HG02973 (cell line): Measurements from ENCODE around the gene SELENOH.

Source experiments
- ATAC-seq: cut with Tn5 transposase; IDR thresholded peaks from one replicate; pipeline ENCODE4 v1.9.1; 2021; ENCODE audit warnings: moderate library complexity; ENCODE audit not compliant: unreplicated experiment

Gene SELENOH

GRCh38 chr11:57745206-57745605, 3.9 kb downstream of the SELENOH start:
- ATAC-seq: no peak

DNA sequence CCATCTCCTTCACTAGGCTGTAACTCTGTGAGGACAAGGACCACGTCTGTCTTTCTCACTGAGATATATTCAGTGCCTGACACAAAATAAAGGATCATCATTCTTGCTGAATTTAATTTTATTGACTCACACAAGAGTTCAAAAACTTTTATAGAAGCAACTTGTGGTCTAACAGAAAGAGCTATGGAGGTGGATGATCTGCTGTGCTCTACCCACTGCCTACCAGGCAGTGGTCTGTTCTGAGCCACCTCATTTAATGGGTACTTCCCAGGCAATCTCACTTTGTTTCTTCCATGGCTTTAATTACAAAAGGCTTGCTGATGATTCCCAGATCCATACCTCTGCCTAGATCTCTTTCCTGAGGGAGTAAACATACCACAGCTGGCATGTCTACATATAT, 5.6 kb downstream of the SELENOH start:
- ATAC-seq: no peak

GRCh38 chr11:57751176-57751575, 9.9 kb downstream of the SELENOH start:
- no peak for ATAC-seq

GRCh38 chr11:57751676-57752253, 10.5 kb downstream of the SELENOH start, which contains the start of gene BTBD18:
TSS of gene BTBD18 (minus strand) at chr11:57751819. CDS start at chr11:57751188, 631 bp downstream.
- ATAC-seq: no peak

DNA sequence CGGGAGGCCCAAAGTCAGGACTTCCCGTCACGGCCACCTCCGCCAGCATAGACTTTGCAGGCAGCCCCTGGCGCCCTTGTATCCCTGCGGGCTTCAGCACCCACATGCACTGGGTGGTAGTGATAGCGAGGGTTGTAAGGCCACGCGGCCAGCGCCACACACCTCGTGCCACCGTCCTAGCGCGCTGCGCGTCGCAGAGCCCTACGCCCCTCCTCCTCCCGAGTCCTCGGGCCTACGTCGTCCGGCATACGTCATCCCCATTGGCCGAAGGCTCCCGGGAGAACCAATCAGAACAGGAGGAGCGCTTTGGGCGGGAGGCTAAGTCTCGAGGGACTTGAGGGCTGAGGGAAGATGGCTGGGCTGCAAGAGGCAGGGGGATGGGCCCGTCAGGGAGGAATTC, 11.7 kb downstream of the SELENOH start:
- ATAC-seq: no peak

GRCh38 chr11:57758174-57758573, 16.9 kb downstream of the SELENOH start:
- ATAC-seq: no peak

DNA sequence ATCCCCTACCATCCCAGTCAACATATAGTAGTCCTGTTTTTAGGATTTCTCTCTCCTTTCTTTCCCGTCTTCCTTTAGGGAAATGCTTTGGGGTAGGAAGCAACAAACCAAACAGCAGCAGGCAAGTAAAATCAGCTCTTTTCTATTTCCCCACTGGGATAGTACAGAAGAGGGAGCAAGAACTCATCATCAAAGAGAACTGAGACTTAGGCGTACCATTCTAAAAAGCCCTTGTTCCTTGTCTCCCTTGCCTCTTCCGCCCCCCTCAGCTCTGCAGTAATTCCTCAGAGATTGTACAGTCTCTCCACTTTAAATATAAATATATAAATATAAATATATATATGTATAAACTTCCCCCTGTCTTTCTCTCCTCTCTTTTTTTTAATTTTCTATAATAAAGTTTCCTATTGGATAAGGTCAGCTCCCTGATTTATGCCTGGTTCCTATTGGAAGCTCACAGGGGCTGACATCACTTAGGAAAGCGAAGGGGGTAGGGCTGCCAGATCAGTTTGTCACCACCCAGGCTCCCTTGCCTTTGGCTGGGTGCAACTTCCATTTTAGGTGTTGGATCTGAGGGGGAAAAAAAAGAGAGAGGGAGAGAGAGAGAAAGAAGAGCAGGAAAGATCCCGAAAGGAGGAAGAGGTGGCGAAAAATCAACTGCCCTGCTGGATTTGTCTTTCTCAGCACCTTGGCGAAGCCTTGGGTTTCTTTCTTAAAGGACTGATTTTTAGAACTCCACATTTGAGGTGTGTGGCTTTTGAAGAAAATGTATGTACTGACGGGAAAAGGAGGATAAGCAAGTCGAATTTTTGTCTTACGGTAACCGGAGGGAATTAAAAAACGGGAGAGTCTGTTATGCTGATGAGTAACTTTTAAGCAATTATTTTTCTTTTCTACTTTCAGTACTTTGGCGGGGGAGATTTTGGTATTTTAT, 20.3 kb downstream of the SELENOH start, which contains the start of gene CTNND1:
Gene CTNND1, plus strand, starts transcription at position 502 of the 934 bp plus-strand sequence. CDS start 29,677 bp downstream, outside the sequence.
- ATAC-seq: peak; percentile 95

DNA sequence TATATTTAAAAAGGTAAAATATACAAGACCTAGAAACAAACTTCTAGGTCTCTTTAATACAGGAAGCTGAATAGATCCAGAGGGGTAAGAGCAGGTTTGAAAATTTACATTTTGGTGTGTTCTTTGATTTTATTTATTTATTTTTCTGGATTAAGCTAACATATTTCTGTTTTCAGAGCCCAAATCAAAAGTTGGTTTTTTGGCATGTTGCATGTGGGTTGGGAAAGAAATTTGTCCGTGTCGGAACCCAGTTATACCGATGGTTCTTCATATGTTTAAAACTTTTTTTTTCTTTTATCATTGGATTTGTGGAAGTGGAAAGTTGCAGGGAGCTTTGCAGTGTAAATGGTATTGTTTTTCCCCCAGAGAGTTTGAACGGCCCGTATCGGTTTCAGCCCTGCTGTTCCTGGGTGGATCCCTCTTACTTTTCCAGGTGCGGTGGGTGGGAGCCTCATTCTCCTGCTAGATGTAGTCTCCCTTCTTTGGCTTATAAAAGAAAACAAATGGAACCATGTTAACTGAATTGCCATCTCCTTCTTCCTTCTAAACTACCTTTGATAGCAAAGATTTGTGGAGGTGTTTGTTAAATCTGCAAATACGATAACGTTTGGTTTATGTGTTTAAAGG, 21.1 kb downstream of the SELENOH start:
- ATAC-seq: no peak

- ATAC-seq: no peak
Measured at GRCh38 chr11:57763568-57763967, 22.3 kb downstream of the SELENOH start.

GRCh38 chr11:57764021-57764420, 22.7 kb downstream of the SELENOH start:
- no peak for ATAC-seq

DNA sequence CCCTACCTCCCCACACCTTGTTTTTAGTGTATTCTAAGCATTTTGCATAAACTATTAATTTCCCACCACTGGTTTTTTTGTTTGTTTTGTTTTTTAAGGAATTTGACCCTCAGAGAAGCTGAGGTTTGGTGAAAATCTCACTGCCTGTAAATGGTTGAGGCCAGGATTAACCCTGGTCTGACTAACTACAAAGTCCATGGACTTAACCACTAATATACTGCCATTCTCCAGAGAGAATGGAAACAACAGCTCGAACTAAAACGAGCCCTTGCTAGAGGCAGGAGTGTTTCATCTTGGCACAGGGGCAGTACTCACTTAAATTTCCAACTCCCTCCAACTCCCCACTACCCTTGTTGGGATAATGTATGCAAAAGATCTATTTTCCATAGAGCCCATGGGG, 23.3 kb downstream of the SELENOH start:
- no peak for ATAC-seq

- no peak for ATAC-seq
Measured at GRCh38 chr11:57764972-57765371, 23.7 kb downstream of the SELENOH start.

DNA sequence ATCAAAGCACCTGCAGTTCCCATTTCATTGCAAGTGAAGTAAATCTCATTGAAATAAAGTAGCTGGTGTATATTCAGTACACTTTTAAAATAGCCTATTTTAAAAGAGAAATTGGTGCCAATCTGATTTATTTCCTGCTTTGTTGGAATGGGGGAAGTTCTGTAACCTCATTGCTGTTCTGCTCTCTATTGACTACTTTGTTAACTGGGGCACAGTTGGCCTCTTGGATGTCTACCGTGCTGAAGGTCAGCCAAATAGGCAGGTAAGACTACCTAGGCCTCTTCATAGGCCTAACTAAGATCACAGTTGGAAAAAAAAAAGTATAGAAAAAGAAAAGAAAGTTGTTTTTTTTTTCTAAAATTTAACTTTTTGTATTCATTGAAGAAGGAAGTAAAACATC, 29.5 kb downstream of the SELENOH start:
- ATAC-seq: no peak

- ATAC-seq: no peak
Measured at GRCh38 chr11:57771365-57771764, 30.1 kb downstream of the SELENOH start.

DNA sequence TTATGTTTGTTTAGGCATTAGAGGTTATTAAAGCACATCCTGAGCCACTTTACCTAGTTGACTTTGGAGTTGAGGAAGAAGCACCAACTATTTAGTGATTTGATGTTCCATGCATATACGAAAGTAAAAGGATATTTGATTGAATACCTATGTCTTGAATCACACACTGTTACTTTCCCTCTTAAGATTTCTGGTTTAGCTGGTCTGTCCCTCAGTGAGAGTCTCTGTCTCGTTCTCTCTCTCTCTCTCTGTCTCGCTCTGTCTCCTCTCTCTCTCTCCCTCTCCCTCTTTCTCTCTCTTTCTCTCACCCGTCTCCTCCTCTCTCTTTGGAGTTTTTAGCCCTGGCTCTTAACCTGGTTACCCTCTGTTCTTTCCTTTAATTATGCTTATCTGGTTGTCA, 31.3 kb downstream of the SELENOH start:
- ATAC-seq: no peak

DNA sequence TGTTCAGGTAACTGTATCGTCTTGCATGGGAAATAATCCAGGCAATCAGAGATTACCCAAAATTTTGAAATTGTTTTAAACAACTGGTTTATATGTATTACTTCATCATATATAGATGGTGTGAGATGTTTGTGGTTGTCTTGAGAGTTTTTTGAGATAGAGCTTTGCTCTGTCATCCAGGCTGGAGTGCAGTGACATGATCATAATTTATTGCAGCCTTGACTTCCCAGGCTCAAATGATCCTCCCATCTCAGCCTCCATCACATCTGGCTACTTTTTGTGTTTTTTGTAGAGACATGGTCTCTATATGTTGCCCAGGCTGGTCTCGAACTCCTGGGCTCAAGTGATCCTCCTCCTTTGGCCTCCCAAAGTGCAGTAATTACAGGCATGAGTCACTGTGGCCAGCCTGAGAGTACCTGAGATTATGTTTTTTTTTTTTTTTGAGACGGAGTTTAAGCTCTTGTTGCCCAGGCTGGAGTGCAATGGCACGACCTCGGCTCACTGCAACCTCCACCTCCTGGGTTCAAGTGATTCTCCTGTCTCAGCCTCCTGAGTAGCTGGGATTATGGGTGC, 31.8 kb downstream of the SELENOH start:
- no peak for ATAC-seq

DNA sequence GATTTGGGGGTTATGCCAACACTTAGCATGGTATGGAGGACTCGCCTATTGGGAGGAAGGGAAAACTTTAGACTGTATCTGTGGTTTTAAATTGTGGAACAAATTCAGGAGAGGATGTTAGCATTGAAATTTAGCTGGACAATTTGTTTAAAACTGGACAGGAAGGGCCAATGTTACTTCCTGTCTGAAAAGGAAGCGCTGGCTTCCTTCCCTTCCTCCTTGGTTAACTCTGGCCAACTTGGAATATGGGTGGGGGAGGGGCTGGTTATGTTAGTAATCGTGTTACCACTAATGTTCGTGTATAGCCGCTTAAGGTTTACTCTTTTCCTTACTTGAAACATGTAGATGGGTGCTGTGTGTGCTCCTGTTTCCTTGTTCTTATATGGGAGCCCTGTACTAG, 34.2 kb downstream of the SELENOH start:
- ATAC-seq: no peak

DNA sequence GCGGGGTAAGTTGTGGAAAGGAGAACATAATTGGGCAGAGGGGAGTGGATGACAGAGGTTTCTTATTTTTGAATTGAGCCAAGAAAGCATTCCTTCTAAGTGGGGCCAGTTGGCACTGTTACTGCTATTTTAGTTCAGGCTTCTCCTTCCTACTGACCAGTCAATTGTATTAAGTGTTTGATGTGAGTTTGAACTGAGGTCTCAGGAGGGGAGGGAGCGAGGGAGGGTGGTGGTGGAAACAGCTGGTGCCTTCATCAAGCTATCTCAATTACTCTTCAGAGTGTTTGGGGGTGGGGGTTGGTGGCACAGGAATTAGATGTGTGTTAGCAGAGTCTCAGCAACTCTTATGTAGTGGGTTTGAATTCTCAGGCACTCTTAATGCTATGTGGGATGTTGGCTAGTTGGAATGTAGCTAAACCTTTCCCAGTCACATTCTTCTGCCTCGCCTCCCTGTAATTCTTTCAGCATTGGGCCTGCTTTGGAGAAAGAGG, 34.8 kb downstream of the SELENOH start:
- no peak for ATAC-seq

GRCh38 chr11:57776577-57777210, 35.4 kb downstream of the SELENOH start:
- ATAC-seq: no peak

DNA sequence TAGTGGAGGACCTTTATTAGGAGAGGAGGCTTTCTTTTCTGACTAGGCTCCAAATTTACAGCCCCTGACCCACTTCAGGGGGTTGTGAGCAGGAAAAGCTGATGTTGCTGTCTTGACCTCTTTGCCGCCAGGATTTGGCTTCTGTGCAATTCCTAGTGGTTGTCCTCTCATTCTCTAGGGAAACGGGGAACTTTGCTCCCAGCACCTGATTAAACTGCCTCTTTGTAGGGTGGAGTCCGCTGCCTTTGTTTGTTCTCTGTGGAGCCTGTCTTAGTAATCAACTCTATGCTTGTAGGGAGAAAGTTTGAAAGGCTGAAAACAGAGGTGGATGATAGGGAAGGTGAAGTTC, 36.7 kb downstream of the SELENOH start:
- no peak for ATAC-seq
